H1 (cell line): ENCODE measurements around the gene B4GALNT1. TPM values are rescaled to one million over a fixed set of nuclear protein-coding genes. Genes with fewer than 3 reads are reported as not detected.

Experiments used
- CTCF ChIA-PET: fragments of 300-600 bp; sonication (Branson Sonifier 250); formaldehyde crosslinking; loops from one replicate; lab custom pipeline; 2021; ENCODE audit not compliant: partially characterized antibody; lab: Charles Lee
- POLR2A ChIA-PET: fragments of 300-600 bp; sonication (Branson Sonifier 250); formaldehyde crosslinking; loops from one replicate; lab custom pipeline; 2021; ENCODE audit warnings: inconsistent platforms; ENCODE audit not compliant: partially characterized antibody; lab: Charles Lee
- DNase-seq, 2 experiments: peaks; one replicate each; pipeline versions ENCODE4 v3.0.0 to v3.0.0-alpha.2; 2010 to 2022; ENCODE audit warnings: low spot score in 2 of 2, low read depth in 1 of 2, mixed read lengths in 1 of 2
- FAIRE-seq: peaks from 2 replicates; lab custom pipeline; 2011; peaks lifted over from hg19 to GRCh38; lab: Jason Lieb, UNC
- H2AFZ ChIP-seq: 2 replicates; pipeline ENCODE4 v1.8.1; 2012; ENCODE audit warnings: low read length, inconsistent platforms
- H2AK5ac ChIP-seq: 2 replicates; pipeline ENCODE4 v1.6.1; 2013; ENCODE audit warnings: low read depth, low read length
- H2BK120ac ChIP-seq: replicated peaks from 2 replicates; pipeline ENCODE3; 2013; ENCODE audit warnings: low read depth, low read length, inconsistent platforms
- H2BK12ac ChIP-seq: 2 replicates; pipeline ENCODE4 v1.6.1; 2013; ENCODE audit warnings: low read depth, low read length
- H2BK15ac ChIP-seq: 2 replicates; pipeline ENCODE4 v1.6.1; 2013; ENCODE audit warnings: low read length
- H2BK20ac ChIP-seq: 2 replicates; pipeline ENCODE4 v1.6.1; 2013; ENCODE audit warnings: low read length
- H2BK5ac ChIP-seq: 2 replicates; pipeline ENCODE4 v1.6.1; 2013; ENCODE audit warnings: low read depth, low read length
- H3K14ac ChIP-seq: 2 replicates; pipeline ENCODE4 v1.6.1; 2013; ENCODE audit warnings: inconsistent platforms; ENCODE audit not compliant: insufficient read length
- H3K18ac ChIP-seq: 2 replicates; pipeline ENCODE4 v1.6.1; 2013; ENCODE audit warnings: low read length; ENCODE audit errors: extremely low read depth
- H3K23ac ChIP-seq: 2 replicates; pipeline ENCODE4 v1.6.1; 2013; ENCODE audit warnings: inconsistent platforms; ENCODE audit not compliant: insufficient read length
- H3K23me2 ChIP-seq: 2 replicates; pipeline ENCODE4 v1.6.1; 2013; ENCODE audit warnings: low read depth, low read length
- H3K27ac ChIP-seq: 2 replicates; pipeline ENCODE4 v1.6.1; 2011; ENCODE audit warnings: low read depth, low read length, inconsistent platforms
- H3K27me3 ChIP-seq, 4 experiments: replicated peaks in 1 of 4; 1 replicate in 1 of 4; 2 replicates in 3 of 4; pipeline versions ENCODE4 v1.6.1 to v1.8.1; 2011 to 2013; ENCODE audit warnings: low read length in 3 of 4, mild to moderate bottlenecking in 3 of 4, inconsistent platforms in 2 of 4, mixed read lengths in 2 of 4, moderate library complexity in 1 of 4; ENCODE audit not compliant: control insufficient read depth in 3 of 4, insufficient read depth in 3 of 4; ENCODE audit errors: extremely low read depth in 1 of 4
- H3K36me3 ChIP-seq, 4 experiments: 2 replicates each; pipeline versions ENCODE4 v1.6.1 to v1.8.1; 2011 to 2013; ENCODE audit warnings: mild to moderate bottlenecking in 4 of 4, low read length in 3 of 4, moderate library complexity in 2 of 4, control low read depth in 1 of 4, inconsistent platforms in 1 of 4; ENCODE audit not compliant: insufficient read depth in 4 of 4, control insufficient read depth in 2 of 4
- H3K4ac ChIP-seq: replicated peaks from 2 replicates; pipeline ENCODE3; 2013; ENCODE audit warnings: low read length, low read depth, mixed read lengths, inconsistent platforms; ENCODE audit not compliant: insufficient read length
- H3K4me1 ChIP-seq, 4 experiments: replicated peaks in 1 of 4; 1 replicate in 1 of 4; 2 replicates in 3 of 4; pipeline versions ENCODE4 v1.6.1 to v1.8.1; 2011 to 2013; ENCODE audit warnings: low read length in 3 of 4, inconsistent platforms in 2 of 4, mixed read lengths in 1 of 4; ENCODE audit not compliant: insufficient read depth in 4 of 4, control insufficient read depth in 3 of 4
- H3K4me2 ChIP-seq, 2 experiments: 2 replicates each; pipeline versions ENCODE4 v1.6.1 to v1.8.1; 2011 to 2013; ENCODE audit warnings: low read depth in 2 of 2, low read length in 2 of 2, control low read depth in 1 of 2, inconsistent platforms in 1 of 2, mild to moderate bottlenecking in 1 of 2; ENCODE audit not compliant: insufficient read depth in 1 of 2
- H3K4me3 ChIP-seq, 4 experiments: fragments of 200-600, 300-600 bp in 1 of 4; sonication (generic), shearing (Covaris generic), sonication (Bioruptor Twin) in 1 of 4; 2 replicates each; pipeline versions ENCODE4 v1.5.1 to v1.8.1; 2011 to 2016; ENCODE audit warnings: low read length in 4 of 4, low read depth in 3 of 4, control low read depth in 2 of 4, inconsistent platforms in 2 of 4, mild to moderate bottlenecking in 2 of 4, mixed read lengths in 1 of 4, moderate library complexity in 1 of 4; ENCODE audit not compliant: insufficient read depth in 2 of 4; ENCODE audit errors: extremely low read depth in 1 of 4
- H3K56ac ChIP-seq: replicated peaks from 2 replicates; pipeline ENCODE3; 2013; ENCODE audit warnings: low read depth, mild to moderate bottlenecking, mixed read lengths, low read length, inconsistent platforms; ENCODE audit not compliant: insufficient read length
- H3K79me1 ChIP-seq: 2 replicates; pipeline ENCODE4 v1.6.1; 2013; ENCODE audit warnings: low read depth, low read length, control low read depth
- H3K79me2 ChIP-seq, 2 experiments: 2 replicates each; pipeline versions ENCODE4 v1.6.1 to v1.8.1; 2012 to 2013; ENCODE audit warnings: low read length in 2 of 2, mild to moderate bottlenecking in 2 of 2, inconsistent platforms in 1 of 2; ENCODE audit not compliant: insufficient read depth in 2 of 2, control insufficient read depth in 1 of 2
- H3K9ac ChIP-seq, 4 experiments: replicated peaks in 1 of 4; 1 replicate in 1 of 4; 2 replicates in 3 of 4; pipeline versions ENCODE4 v1.6.1 to v1.8.1; 2011 to 2013; ENCODE audit warnings: low read depth in 3 of 4, low read length in 3 of 4, control low read depth in 2 of 4, mild to moderate bottlenecking in 2 of 4, moderate library complexity in 2 of 4, inconsistent platforms in 1 of 4; ENCODE audit errors: extremely low read depth in 1 of 4
- H3K9me3 ChIP-seq, 2 experiments: 2 replicates each; pipeline versions ENCODE4 v1.6.1 to v1.8.1; 2012 to 2013; ENCODE audit warnings: mild to moderate bottlenecking in 2 of 2, moderate library complexity in 2 of 2, control low read depth in 1 of 2, inconsistent platforms in 1 of 2, low read depth in 1 of 2, low read length in 1 of 2, mixed read lengths in 1 of 2; ENCODE audit not compliant: insufficient read depth in 2 of 2
- H4K20me1 ChIP-seq, 2 experiments: replicated peaks in 1 of 2; 2 replicates each; pipeline versions ENCODE3 to v1.8.1; 2011 to 2013; ENCODE audit warnings: inconsistent platforms in 2 of 2, low read length in 2 of 2, mild to moderate bottlenecking in 1 of 2; ENCODE audit not compliant: insufficient read depth in 2 of 2, control insufficient read depth in 1 of 2
- H4K5ac ChIP-seq: 2 replicates; pipeline ENCODE4 v1.6.1; 2013; ENCODE audit warnings: low read length, low read depth, mixed read lengths, inconsistent platforms; ENCODE audit not compliant: insufficient read length
- H4K8ac ChIP-seq: 2 replicates; pipeline ENCODE4 v1.8.0; 2013; ENCODE audit warnings: mild to moderate bottlenecking, moderate library complexity, low read length, inconsistent platforms; ENCODE audit not compliant: insufficient read depth; ENCODE audit errors: extremely low read depth
- H4K91ac ChIP-seq: replicated peaks from 2 replicates; pipeline ENCODE3; 2013; ENCODE audit warnings: low read length, mixed read lengths, inconsistent platforms; ENCODE audit not compliant: insufficient read length
- BCL11A ChIP-seq, 2 experiments: IDR thresholded peaks; one replicate each; pipeline ENCODE4 v1.6.1; 2011; ENCODE audit warnings: low read depth in 2 of 2, low read length in 2 of 2, mild to moderate bottlenecking in 2 of 2
- CEBPB ChIP-seq: IDR thresholded peaks from 2 replicates; pipeline ENCODE4 v1.6.1; 2012; ENCODE audit warnings: low read depth, low read length
- CHD2 ChIP-seq: IDR thresholded peaks from 2 replicates; pipeline ENCODE4 v1.6.1; 2012; ENCODE audit warnings: low read length, improper control_type of control experiment
- CREB1 ChIP-seq: IDR thresholded peaks from 2 replicates; pipeline ENCODE4 v1.6.1; 2012; ENCODE audit warnings: inconsistent platforms
- E2F6 ChIP-seq: IDR thresholded peaks from 2 replicates; pipeline ENCODE4 v1.6.1; 2012; ENCODE audit warnings: inconsistent platforms
- GABPA ChIP-seq: IDR thresholded peaks from 2 replicates; pipeline ENCODE4 v1.6.1; 2011; ENCODE audit warnings: mild to moderate bottlenecking, low read length, moderate library complexity, borderline replicate concordance; ENCODE audit not compliant: insufficient read depth
- KDM1A ChIP-seq: fragments of 200-600, 300-600 bp; sonication (generic); IDR thresholded peaks from 2 replicates; pipeline ENCODE4 v1.7.1; 2016; ENCODE audit warnings: mild to moderate bottlenecking, low read length, borderline replicate concordance
- KDM5A ChIP-seq: fragments of 200-600 bp; IDR thresholded peaks from 2 replicates; pipeline ENCODE4 v1.7.1; 2012; ENCODE audit warnings: mild to moderate bottlenecking, low read length, inconsistent platforms, mixed read lengths
- PHF8 ChIP-seq: fragments of 200-600 bp; sonication (generic); conservative IDR thresholded peaks from 2 replicates; pipeline ENCODE4 v1.7.1; 2012; ENCODE audit warnings: low read depth, mild to moderate bottlenecking, inconsistent platforms, low read length, moderate library complexity
- RFX5 ChIP-seq: IDR thresholded peaks from 2 replicates; pipeline ENCODE4 v1.6.1; 2011; ENCODE audit warnings: low read depth, low read length, improper control_type of control experiment, borderline replicate concordance
- SUZ12 ChIP-seq: fragments of 200-600 bp; sonication (generic); IDR thresholded peaks from 2 replicates; pipeline ENCODE4 v1.6.1; 2012; ENCODE audit warnings: mild to moderate bottlenecking, inconsistent platforms, low read length, moderate library complexity, mixed read lengths
- WGBS, 2 experiments: shearing (Covaris generic) in 1 of 2; methylation state at CpG; one replicate each; pipeline versions ENCODE4 v1.1.6 to v1.1.7; 2013 to 2015; ENCODE audit warnings: low lambda C conversion rate in 2 of 2, mixed read lengths in 2 of 2, inconsistent platforms in 1 of 2, low coverage in 1 of 2, missing lambda C conversion rate in 1 of 2; ENCODE audit not compliant: insufficient replicate concordance in 2 of 2, insufficient coverage in 1 of 2, insufficient read length in 1 of 2; ENCODE audit errors: extremely low coverage in 1 of 2, missing lambda C conversion rate in 1 of 2; 5-methylcytosine and 5-hydroxymethylcytosine counted together
- polyA plus RNA-seq, 7 experiments: library from polyadenylated mRNA; depleted of rRNA in 3 of 7; stranded (reverse) in 5 of 7; unstranded in 2 of 7; fragments of >200 nt in 5 of 7; fragments of 200-250 nt in 2 of 7; gene quantifications; 1 replicate in 5 of 7; 2 replicates in 1 of 7; 4 replicates in 1 of 7; pipeline versions ENCODE4 v1.2.1 to v1.2.3, GENCODE V29; 2011 to 2013; ENCODE audit warnings: missing spikeins in 2 of 7, mixed read lengths in 2 of 7
- total RNA-seq: library from RNA; stranded (reverse); fragmentation: NEBNext Ultra II Directional; extraction: Animal tissue kit (Norgen Biotek cat#: 25700); gene quantifications from 2 replicates; pipeline ENCODE4 v1.2.1, GENCODE V29; 2021

The B4GALNT1 gene
- total and polyA plus RNA-seq, 2 of the 8 experiments (the other 6 are each of a cell fraction or from before 2014, with no cell fraction given): 1.5 to 2.3 TPM

GRCh38 chr12:57620936-57621496, 12.0 kb downstream of the B4GALNT1 start:
- H3K18ac ChIP-seq: no peak overlapping the region
- no peaks in the 10 kb centered on the region; a peak in 1 of 4 replicates for H3K9me3 ChIP-seq
- FAIRE-seq (no peak), DNase-seq (peak in 1 of 2 experiments; percentile 68)
- no peak overlapping the region for H2BK20ac ChIP-seq
- no peak overlapping the region for H2BK120ac ChIP-seq
- H2BK5ac ChIP-seq: no peak overlapping the region
- H3K36me3 ChIP-seq: no peaks in the 10 kb centered on the region
- peaks cover 0 to 27% of the 10 kb centered on the region in 2 experiments for H4K20me1 ChIP-seq
- H4K8ac ChIP-seq: peak overlapping the region; percentile 12; the same call in 1 of the 2 replicates
- H3K79me1 ChIP-seq: 0 out of 2 replicates have a peak, but pooled peaks cover 2% of the 10 kb centered on the region
- no peak overlapping the region for H4K5ac ChIP-seq
- no peak overlapping the region for H3K14ac ChIP-seq
- H2BK15ac ChIP-seq: no peak overlapping the region
- 6% methylated on average over 18 of the region's 42 CpGs; no CpG with 5 or more reads in 1 of the 2 experiments for WGBS, 2 experiments
- H2AK5ac ChIP-seq: no peak overlapping the region
- H4K91ac ChIP-seq: no peak overlapping the region
- ChIA-PET POLR2A (interaction anchor here (0.8 to 3.6 kb wide), 13 partner anchors 10 to 124 kb away, joined by 3 to 45 read pairs (median 6); partner anchors contain the start of genes ARHGEF25, B4GALNT1, DDIT3 and PIP4K2C), CTCF (interaction anchor here (0.6 to 10.7 kb wide), 18 partner anchors 8 to 138 kb away, joined by 3 to 201 read pairs (median 5); partner anchors contain the start of genes B4GALNT1, DTX3, MARCHF9 and OS9)
- H3K4me1 ChIP-seq: peaks cover 0 to 18% (median 11%) of the 10 kb centered on the region in 4 experiments; a peak in 6 of 7 replicates
- H3K23me2 ChIP-seq: peaks cover 7% of the 10 kb centered on the region; the same call in 1 of the 2 replicates
- H3K23ac ChIP-seq: no peak overlapping the region
- peak overlapping the region; percentile 50; the same call in 1 of the 2 replicates for H2BK12ac ChIP-seq
- H3K4ac ChIP-seq: no peak overlapping the region
- no peak overlapping the region for H3K9ac ChIP-seq
- H3K27ac ChIP-seq: no peak overlapping the region
- H3K4me2 ChIP-seq: peak overlapping the region; percentile 54 to 78
- H3K27me3 ChIP-seq: peaks cover 79 to 98% (median 98%) of the 10 kb centered on the region in 4 experiments
- peak overlapping the region; percentile 1 to 52 (median 24); a peak in 6 of 8 replicates for H3K4me3 ChIP-seq
- no peaks in the 10 kb centered on the region for H3K79me2 ChIP-seq
- H3K56ac ChIP-seq: no peak overlapping the region
- H2AFZ ChIP-seq: no peak overlapping the region
- TF ChIP-seq RFX5 (no peak), BCL11A (IDR thresholded peaks at IDR 0.05; ENCODE audit: low read depth in 2 of 2, low read length in 2 of 2) (no peak), PHF8 (no peak), SUZ12 (peak; percentile 88), KDM5A (no peak), KDM1A (no peak), CEBPB (no peak), CREB1 (no peak), E2F6 (no peak), GABPA (no peak), CHD2 (no peak)
